Activated naive CD4-positive, alpha-beta T cell treated with anti-CD3 and anti-CD28 coated beads, Interleukin-2, amount 50 U/mL, for 24 hours (primary cell): Measurements from ENCODE around the gene AARS1.
A peak's percentile ranks its signal among the peaks of the same experiment; 100 is the strongest.
"Not testable (repeated sequence)": the region's sequence is repeated elsewhere in the genome, so short reads cannot be mapped to it uniquely, and the experiment has no call there.

Experiments used
- H3K27ac Mint-ChIP-seq: one replicate; pipeline ENCODE4 v1.8.0; 2021; ENCODE audit warnings: mild to moderate bottlenecking, mixed read lengths
- H3K27me3 Mint-ChIP-seq: one replicate; pipeline ENCODE4 v1.8.0; 2021; ENCODE audit warnings: mixed read lengths
- H3K36me3 Mint-ChIP-seq: one replicate; pipeline ENCODE4 v1.8.0; 2021; ENCODE audit warnings: mixed read lengths
- H3K4me1 Mint-ChIP-seq: one replicate; pipeline ENCODE4 v1.8.0; 2021; ENCODE audit warnings: mixed read lengths
- H3K4me3 Mint-ChIP-seq: one replicate; pipeline ENCODE4 v1.8.0; 2021; ENCODE audit warnings: mild to moderate bottlenecking, mixed read lengths
- H3K9me3 Mint-ChIP-seq: one replicate; pipeline ENCODE4 v1.8.0; 2021; ENCODE audit warnings: mixed read lengths

Gene AARS1

GRCh38 chr16:70294385-70295025 is 5.2 kb upstream of the AARS1 start:
- peaks cover 18% of the 10 kb centered on the region for H3K4me1 Mint-ChIP-seq
- no peaks in the 10 kb centered on the region for H3K9me3 Mint-ChIP-seq
- H3K4me3 Mint-ChIP-seq, result no peak overlapping the region
- no peaks in the 10 kb centered on the region for H3K27me3 Mint-ChIP-seq
- no peak overlapping the region for H3K27ac Mint-ChIP-seq
- H3K36me3 Mint-ChIP-seq, result no peaks in the 10 kb centered on the region

- H3K36me3 Mint-ChIP-seq, H3K9me3 Mint-ChIP-seq, H3K4me3 Mint-ChIP-seq, H3K27me3 Mint-ChIP-seq, H3K27ac Mint-ChIP-seq: not testable (repeated sequence)
- H3K4me1 Mint-ChIP-seq, result peaks cover 17% of the 10 kb centered on the region
These were observed 2.8 kb upstream of the AARS1 start for GRCh38 chr16:70292148-70292547.

- Mint-ChIP-seq H3K36me3 (peaks cover 5% of the 10 kb centered on the region), H3K27ac (peak overlapping the region; percentile 8), H3K9me3 (no peaks in the 10 kb centered on the region), H3K4me3 (no peak overlapping the region), H3K4me1 (peaks cover 17% of the 10 kb centered on the region), H3K27me3 (no peaks in the 10 kb centered on the region)
These were observed 1.7 kb upstream of the AARS1 start for GRCh38 chr16:70290949-70291519.

GRCh38 chr16:70287304-70287971 is 1.9 kb downstream of the AARS1 start:
- H3K27ac Mint-ChIP-seq, H3K36me3 Mint-ChIP-seq, H3K27me3 Mint-ChIP-seq, H3K9me3 Mint-ChIP-seq: not testable (repeated sequence)
- Mint-ChIP-seq H3K4me3 (peak overlapping the region; percentile 100), H3K4me1 (peaks cover 47% of the 10 kb centered on the region)

- H3K4me1 Mint-ChIP-seq, result peaks cover 10% of the 10 kb centered on the region
- no peaks in the 10 kb centered on the region for H3K9me3 Mint-ChIP-seq
- H3K27ac Mint-ChIP-seq, result no peak overlapping the region
These were observed 12.9 kb downstream of the AARS1 start for GRCh38 chr16:70276392-70276791.

GRCh38 chr16:70271696-70272095 is 17.6 kb downstream of the AARS1 start:
- Mint-ChIP-seq H3K27me3 (no peaks in the 10 kb centered on the region), H3K27ac (no peak overlapping the region), H3K9me3 (no peaks in the 10 kb centered on the region), H3K4me3 (no peak overlapping the region), H3K4me1 (peaks cover 4% of the 10 kb centered on the region), H3K36me3 (peaks cover 16% of the 10 kb centered on the region)

More at GRCh38 chr16:70276392-70276791, 12.9 kb downstream of the AARS1 start:
- Mint-ChIP-seq H3K4me3 (no peak overlapping the region), H3K27me3 (no peaks in the 10 kb centered on the region), H3K36me3 (peaks cover 10% of the 10 kb centered on the region)

GRCh38 chr16:70270176-70270575 is 19.1 kb downstream of the AARS1 start:
- Mint-ChIP-seq H3K4me1 (no peaks in the 10 kb centered on the region), H3K36me3 (peaks cover 12% of the 10 kb centered on the region), H3K27me3 (no peaks in the 10 kb centered on the region), H3K9me3 (no peaks in the 10 kb centered on the region), H3K27ac (no peak overlapping the region), H3K4me3 (no peak overlapping the region)

GRCh38 chr16:70269471-70269870 is 19.8 kb downstream of the AARS1 start:
- Mint-ChIP-seq H3K27ac (no peak overlapping the region), H3K4me1 (no peaks in the 10 kb centered on the region), H3K9me3 (no peaks in the 10 kb centered on the region), H3K4me3 (no peak overlapping the region), H3K27me3 (no peaks in the 10 kb centered on the region), H3K36me3 (peaks cover 10% of the 10 kb centered on the region)

GRCh38 chr16:70267922-70268321 is 21.4 kb downstream of the AARS1 start:
- not testable (repeated sequence) for H3K4me1 Mint-ChIP-seq, H3K4me3 Mint-ChIP-seq, H3K9me3 Mint-ChIP-seq, H3K27ac Mint-ChIP-seq, H3K27me3 Mint-ChIP-seq
- H3K36me3 Mint-ChIP-seq, result peaks cover 10% of the 10 kb centered on the region

GRCh38 chr16:70267516-70267915 is 21.8 kb downstream of the AARS1 start:
- Mint-ChIP-seq H3K36me3 (peaks cover 11% of the 10 kb centered on the region), H3K4me3 (no peak overlapping the region), H3K9me3 (no peaks in the 10 kb centered on the region), H3K4me1 (no peaks in the 10 kb centered on the region), H3K27me3 (no peaks in the 10 kb centered on the region), H3K27ac (no peak overlapping the region)

GRCh38 chr16:70259903-70260302 is 29.4 kb downstream of the AARS1 start:
- not testable (repeated sequence) for H3K4me3 Mint-ChIP-seq, H3K27ac Mint-ChIP-seq, H3K36me3 Mint-ChIP-seq, H3K4me1 Mint-ChIP-seq, H3K27me3 Mint-ChIP-seq, H3K9me3 Mint-ChIP-seq

GRCh38 chr16:70258946-70259345 is 30.4 kb downstream of the AARS1 start:
- no peaks in the 10 kb centered on the region for H3K9me3 Mint-ChIP-seq
- H3K4me1 Mint-ChIP-seq, result no peaks in the 10 kb centered on the region
- no peak overlapping the region for H3K4me3 Mint-ChIP-seq
- no peaks in the 10 kb centered on the region for H3K27me3 Mint-ChIP-seq
- H3K36me3 Mint-ChIP-seq, result peaks cover 4% of the 10 kb centered on the region
- no peak overlapping the region for H3K27ac Mint-ChIP-seq

- Mint-ChIP-seq H3K4me3 (no peak overlapping the region), H3K27ac (no peak overlapping the region), H3K27me3 (no peaks in the 10 kb centered on the region), H3K36me3 (peaks cover 4% of the 10 kb centered on the region), H3K9me3 (no peaks in the 10 kb centered on the region), H3K4me1 (no peaks in the 10 kb centered on the region)
These were observed 31.2 kb downstream of the AARS1 start for GRCh38 chr16:70258065-70258464.

- peaks cover 2% of the 10 kb centered on the region for H3K36me3 Mint-ChIP-seq
- H3K9me3 Mint-ChIP-seq, result no peaks in the 10 kb centered on the region
- no peak overlapping the region for H3K4me3 Mint-ChIP-seq
- no peaks in the 10 kb centered on the region for H3K27me3 Mint-ChIP-seq
- H3K27ac Mint-ChIP-seq, result no peak overlapping the region
- H3K4me1 Mint-ChIP-seq, result no peaks in the 10 kb centered on the region
These were observed 31.9 kb downstream of the AARS1 start for GRCh38 chr16:70257391-70257790.

- Mint-ChIP-seq H3K27me3 (no peaks in the 10 kb centered on the region), H3K27ac (no peak overlapping the region), H3K4me3 (no peak overlapping the region), H3K4me1 (no peaks in the 10 kb centered on the region), H3K36me3 (no peaks in the 10 kb centered on the region), H3K9me3 (no peaks in the 10 kb centered on the region)
These were observed 33.7 kb downstream of the AARS1 start for GRCh38 chr16:70255574-70255973.

GRCh38 chr16:70254965-70255286 is 34.4 kb downstream of the AARS1 start:
- no peaks in the 10 kb centered on the region for H3K9me3 Mint-ChIP-seq

More at GRCh38 chr16:70254965-70255286, 34.4 kb downstream of the AARS1 start:
- Mint-ChIP-seq H3K4me3 (no peak overlapping the region), H3K4me1 (no peaks in the 10 kb centered on the region), H3K27me3 (no peaks in the 10 kb centered on the region), H3K27ac (no peak overlapping the region), H3K36me3 (no peaks in the 10 kb centered on the region)
